Psoas muscle (tissue), 8 donors: ENCODE results near the gene FRMD8. TPM values are rescaled to one million over a fixed set of nuclear protein-coding genes. Genes with fewer than 3 reads are reported as not detected.

Source experiments
- ATAC-seq, 4 donors: fragments of 200-7000 bp; cut with Tn5 transposase; one replicate each; pipeline ENCODE4 v1.9.1; 2020; ENCODE audit warnings: moderate library complexity in 3 of 4, mild to moderate bottlenecking in 2 of 4
- DNase-seq, 2 donors: peaks; one replicate each; pipeline ENCODE4 v3.0.0-alpha.2; 2020
- H3K27ac ChIP-seq: fragments of 200-600 bp; one replicate; pipeline ENCODE4 v1.8.0; 2022
- H3K27me3 ChIP-seq, 3 donors: fragments of 200-600 bp in 1 of 3; one replicate each; pipeline versions ENCODE4 v1.6.1 to v1.8.0; 2013 to 2022; ENCODE audit warnings: low read length in 2 of 3, mild to moderate bottlenecking in 2 of 3, moderate library complexity in 1 of 3; ENCODE audit not compliant: insufficient read depth in 3 of 3
- H3K36me3 ChIP-seq, 2 donors: fragments of 200-600 bp in 1 of 2; one replicate each; pipeline versions ENCODE4 v1.6.1 to v1.8.0; 2013 to 2022; ENCODE audit warnings: low read depth in 1 of 2, mild to moderate bottlenecking in 1 of 2, moderate library complexity in 1 of 2; ENCODE audit not compliant: insufficient read depth in 1 of 2
- H3K4me1 ChIP-seq: fragments of 200-600 bp; one replicate; pipeline ENCODE4 v1.8.0; 2022
- H3K4me3 ChIP-seq: fragments of 200-600 bp; one replicate; pipeline ENCODE4 v1.8.0; 2022; ENCODE audit warnings: mild to moderate bottlenecking
- H3K9me3 ChIP-seq: fragments of 200-600 bp; one replicate; pipeline ENCODE4 v1.8.0; 2022
- CTCF ChIP-seq: fragments of 200-600 bp; IDR thresholded peaks from one replicate; pipeline ENCODE4 v1.8.0; 2022; ENCODE audit warnings: antibody characterized with exemption
- WGBS, 3 donors: extraction: QIAGEN DNeasy Blood & Tissue Kit; methylation state at CpG; one replicate each; pipeline versions ENCODE4 v1.1.6 to v1.1.7; 2013; 5-methylcytosine and 5-hydroxymethylcytosine counted together
- intact Hi-C, 2 donors: fragments of 100-400 bp; cut with DNase I; formaldehyde crosslinking; loops; one replicate each; pipeline versions ENCODE4 v1.11.0 to v1.14.2; 2022
- polyA plus RNA-seq, 3 donors: library from polyadenylated mRNA; stranded (reverse); fragments of 200-250 nt; gene quantifications; one replicate each; pipeline ENCODE4 v1.2.3, GENCODE V29; 2013
- total RNA-seq, 4 donors: library from RNA; stranded (reverse); fragmentation: NEBNext Ultra II Directional in 2 of 4; extraction: Animal tissue kit (Norgen Biotek cat#: 25700) in 2 of 4; gene quantifications; one replicate each; pipeline versions ENCODE4 v1.2.1 to v1.2.4, GENCODE V29; 2021 to 2023
- donor health status: healthy with polysubstance abuse.
- donor health status: DM: no; HTN: no; CAD: no; lungs with moderate emphysema.
- donor health status: Bipolar disorder and iron deficiency.
- donor health status: healthy.
- donor health status: DM: yes; HTN: yes; CAD: no.
- donor health status: DM: no; HTN: no; CAD: no.
- donor health status: DM: no; HTN: no; CAD: no.
- donor health status: DM: yes; HTN: yes; CAD: no.

The FRMD8 gene
- total and polyA plus RNA-seq, 7 donors = 7.4 to 27.7 (median 12.9) TPM

- no peaks in the 10 kb centered on the region for H3K27me3 ChIP-seq
- TF ChIP-seq CTCF = no peak
- peak overlapping the region; percentile 86 for H3K4me3 ChIP-seq
- 49 to 87% (median 56%) methylated on average over 2 of the region's 2 CpGs for WGBS, 3 donors
- DNase-seq = no peak
- peaks cover 0 to 24% of the 10 kb centered on the region in 2 donors for H3K36me3 ChIP-seq
- no peaks in the 10 kb centered on the region for H3K9me3 ChIP-seq
- H3K4me1 ChIP-seq = peaks cover 41% of the 10 kb centered on the region
- intact Hi-C loops = no loop called here
- ATAC-seq = no peak
- H3K27ac ChIP-seq = peak overlapping the region; percentile 100
Observed at GRCh38 chr11:65420506-65420905, 34.1 kb downstream of the FRMD8 start.

GRCh38 chr11:65420979-65421793 lies 34.7 kb downstream of the FRMD8 start:
- ATAC-seq (peak; percentile 33 to 51 (median 44)), DNase-seq (peak; percentile 95 to 98)
- Histone ChIP-seq H3K4me1 (peaks cover 35% of the 10 kb centered on the region), H3K9me3 (no peaks in the 10 kb centered on the region), H3K27me3 (no peaks in the 10 kb centered on the region), H3K27ac (peak overlapping the region; percentile 100), H3K36me3 (peaks cover 0 to 31% of the 10 kb centered on the region in 2 donors), H3K4me3 (peak overlapping the region; percentile 86)
- WGBS, 3 donors = 2 to 4% (median 3%) methylated on average over 15 of the region's 15 CpGs
- TF ChIP-seq CTCF = no peak
- intact Hi-C loops = loop anchor here in 1 of 2 donors (1.0 kb wide), 1 partner anchor 77 kb away; no protein-coding TSS in a partner anchor

GRCh38 chr11:65421794-65422632 lies 35.6 kb downstream of the FRMD8 start:
- intact Hi-C loops = loop anchor here (1.0 to 2.0 kb wide), 2 partner anchors 76 to 77 kb away; partner anchors contain the start of gene MALAT1 (in 1 of the 2)
- no peak for TF ChIP-seq CTCF
- peak overlapping the region; percentile 100 for H3K27ac ChIP-seq
- peak overlapping the region; percentile 86 for H3K4me3 ChIP-seq
- H3K27me3 ChIP-seq = no peaks in the 10 kb centered on the region
- no peaks in the 10 kb centered on the region for H3K9me3 ChIP-seq
- peak; percentile 99 to 100 for DNase-seq
- H3K4me1 ChIP-seq = peaks cover 28% of the 10 kb centered on the region
- 0 to 1% (median 0%) methylated on average over 47 to 68 of the region's 68 CpGs for WGBS, 3 donors
- peak; percentile 35 to 39 (median 36) for ATAC-seq
- peaks cover 0 to 39% of the 10 kb centered on the region in 2 donors for H3K36me3 ChIP-seq

GRCh38 chr11:65422633-65423515 lies 36.4 kb downstream of the FRMD8 start, which contains the start of gene NEAT1:
Gene NEAT1 (plus strand): TSS chr11:65422798.
- WGBS, 3 donors = 0 to 1% (median 1%) methylated on average over 40 of the region's 40 CpGs
- no peaks in the 10 kb centered on the region for H3K27me3 ChIP-seq
- H3K9me3 ChIP-seq = no peaks in the 10 kb centered on the region
- TF ChIP-seq CTCF = no peak
- DNase-seq = peak; percentile 95 to 98
- intact Hi-C loops = loop anchor here in 1 of 2 donors (2.0 kb wide), 1 partner anchor 76 kb away; the partner anchor contains the start of gene MALAT1
- peaks cover 20% of the 10 kb centered on the region for H3K4me1 ChIP-seq
- peak within 1 kb of the TSS; percentile 100 for H3K27ac ChIP-seq
- peak in 3 of 4 donors; percentile 19 to 28 (median 27) for ATAC-seq
- peak within 1 kb of the TSS; percentile 86 for H3K4me3 ChIP-seq
- peaks cover 0 to 46% of the 10 kb centered on the region in 2 donors for H3K36me3 ChIP-seq
